GM21526 (cell line): Measurements from ENCODE around the gene ZFP36.

Source experiments
- ATAC-seq: cut with Tn5 transposase; IDR thresholded peaks from one replicate; pipeline ENCODE4 v1.9.1; 2021; ENCODE audit warnings: moderate library complexity; ENCODE audit not compliant: unreplicated experiment, low FRiP score

ZFP36 gene

GRCh38 chr19:39415111-39416046 is 8.7 kb downstream of the ZFP36 start:
- no peak for ATAC-seq

GRCh38 chr19:39416152-39417120 is 9.8 kb downstream of the ZFP36 start:
- ATAC-seq, result no peak

GRCh38 chr19:39417463-39418181 is 11.0 kb downstream of the ZFP36 start:
- no peak for ATAC-seq

GRCh38 chr19:39419003-39419402 is 12.4 kb downstream of the ZFP36 start:
- no peak for ATAC-seq

- ATAC-seq, result no peak
Observed at GRCh38 chr19:39420769-39421168, 14.1 kb downstream of the ZFP36 start.

- ATAC-seq, result no peak
Observed at GRCh38 chr19:39422020-39422419, 15.4 kb downstream of the ZFP36 start.

GRCh38 chr19:39423258-39424086 is 16.8 kb downstream of the ZFP36 start:
- ATAC-seq, result no peak

- ATAC-seq, result no peak
Observed at GRCh38 chr19:39424934-39425333, 18.3 kb downstream of the ZFP36 start.

GRCh38 chr19:39425744-39426143 is 19.1 kb downstream of the ZFP36 start:
- no peak for ATAC-seq

- ATAC-seq, result no peak
Observed at GRCh38 chr19:39426170-39426569, 19.5 kb downstream of the ZFP36 start.

GRCh38 chr19:39427707-39428106 is 21.1 kb downstream of the ZFP36 start:
- ATAC-seq, result no peak

- no peak for ATAC-seq
Observed at GRCh38 chr19:39428283-39429112, 21.9 kb downstream of the ZFP36 start.

GRCh38 chr19:39430675-39431593 is 24.3 kb downstream of the ZFP36 start:
- no peak for ATAC-seq

GRCh38 chr19:39432677-39433025 is 26.0 kb downstream of the ZFP36 start:
- ATAC-seq, result no peak

- ATAC-seq, result no peak
Observed at GRCh38 chr19:39433480-39434079, 26.9 kb downstream of the ZFP36 start.

- ATAC-seq, result no peak
Observed at GRCh38 chr19:39434123-39435076, 27.8 kb downstream of the ZFP36 start.
